H1 (cell line): ENCODE data around the gene DOCK1.

ENCODE experiments used
- BCL11A ChIP-seq, 2 experiments: IDR thresholded peaks; one replicate each; pipeline ENCODE4 v1.6.1; 2011; ENCODE audit warnings: low read depth in 2 of 2, low read length in 2 of 2, mild to moderate bottlenecking in 2 of 2
- CHD1 ChIP-seq: IDR thresholded peaks from 2 replicates; pipeline ENCODE4 v1.6.1; 2012; ENCODE audit warnings: low read depth, low read length, improper control_type of control experiment
- JUN ChIP-seq: IDR thresholded peaks from 2 replicates; pipeline ENCODE4 v1.6.1; 2011; ENCODE audit warnings: low read depth, mild to moderate bottlenecking, improper control_type of control experiment, low read length
- JUND ChIP-seq: IDR thresholded peaks from 2 replicates; pipeline ENCODE4 v1.6.1; 2011; ENCODE audit warnings: mild to moderate bottlenecking, improper control_type of control experiment, low read length
- NANOG ChIP-seq: IDR thresholded peaks from 2 replicates; pipeline ENCODE4 v1.6.1; 2011; ENCODE audit warnings: low read length, low read depth, mild to moderate bottlenecking, inconsistent platforms; ENCODE audit not compliant: insufficient read depth, poor library complexity, severe bottlenecking
- TF ChIP-seq, protein P1 (sequence below), 3 experiments: IDR thresholded peaks; 1 replicate in 2 of 3; 2 replicates in 1 of 3; pipeline versions ENCODE4 v1.5.1 to v1.6.1; 2011; ENCODE audit warnings: low read length in 3 of 3, mild to moderate bottlenecking in 3 of 3, inconsistent platforms in 2 of 3, low read depth in 1 of 3, moderate library complexity in 1 of 3; ENCODE audit not compliant: insufficient read depth in 1 of 3; ENCODE audit errors: control extremely low read depth in 1 of 3
- TF ChIP-seq, protein P2 (sequence below): IDR thresholded peaks from 2 replicates; pipeline ENCODE4 v1.6.1; 2012; ENCODE audit warnings: low read length, inconsistent platforms
- TF ChIP-seq, protein P3 (sequence below): IDR thresholded peaks from 2 replicates; pipeline ENCODE4 v1.6.1; 2011; ENCODE audit warnings: low read length, improper control_type of control experiment

DNA sequence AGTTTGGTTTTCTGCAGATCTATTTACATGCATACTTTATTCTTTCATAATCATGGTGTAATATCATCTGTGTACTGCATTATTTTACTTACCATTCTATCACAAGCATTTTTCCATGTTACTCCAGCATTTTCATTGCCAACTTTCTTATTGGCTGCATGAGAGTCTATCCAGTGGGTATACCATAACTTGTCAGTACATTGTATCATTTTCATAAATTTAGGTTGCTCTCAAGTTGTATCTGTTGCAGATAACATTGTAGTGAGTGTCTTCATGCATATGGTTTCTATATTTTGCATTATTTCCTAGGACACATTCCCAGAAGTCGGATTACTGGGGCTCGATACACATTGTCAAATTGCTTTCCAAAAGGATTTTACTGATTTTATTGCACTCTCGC lies 378.3 kb downstream of the DOCK1 start:
- TF ChIP-seq JUND (no peak), JUN (no peak), CHD1 (no peak), BCL11A (IDR thresholded peaks at IDR 0.05; ENCODE audit: low read depth in 2 of 2, low read length in 2 of 2) (no peak), NANOG (no peak)
- TF ChIP-seq, protein P1, sequence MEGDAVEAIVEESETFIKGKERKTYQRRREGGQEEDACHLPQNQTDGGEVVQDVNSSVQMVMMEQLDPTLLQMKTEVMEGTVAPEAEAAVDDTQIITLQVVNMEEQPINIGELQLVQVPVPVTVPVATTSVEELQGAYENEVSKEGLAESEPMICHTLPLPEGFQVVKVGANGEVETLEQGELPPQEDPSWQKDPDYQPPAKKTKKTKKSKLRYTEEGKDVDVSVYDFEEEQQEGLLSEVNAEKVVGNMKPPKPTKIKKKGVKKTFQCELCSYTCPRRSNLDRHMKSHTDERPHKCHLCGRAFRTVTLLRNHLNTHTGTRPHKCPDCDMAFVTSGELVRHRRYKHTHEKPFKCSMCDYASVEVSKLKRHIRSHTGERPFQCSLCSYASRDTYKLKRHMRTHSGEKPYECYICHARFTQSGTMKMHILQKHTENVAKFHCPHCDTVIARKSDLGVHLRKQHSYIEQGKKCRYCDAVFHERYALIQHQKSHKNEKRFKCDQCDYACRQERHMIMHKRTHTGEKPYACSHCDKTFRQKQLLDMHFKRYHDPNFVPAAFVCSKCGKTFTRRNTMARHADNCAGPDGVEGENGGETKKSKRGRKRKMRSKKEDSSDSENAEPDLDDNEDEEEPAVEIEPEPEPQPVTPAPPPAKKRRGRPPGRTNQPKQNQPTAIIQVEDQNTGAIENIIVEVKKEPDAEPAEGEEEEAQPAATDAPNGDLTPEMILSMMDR (IDR thresholded peaks at IDR 0.05; ENCODE audit: control extremely low read depth in 1 of 3, insufficient read depth in 1 of 3, low read depth in 1 of 3, low read length in 3 of 3) = no peak
- TF ChIP-seq, protein P2, sequence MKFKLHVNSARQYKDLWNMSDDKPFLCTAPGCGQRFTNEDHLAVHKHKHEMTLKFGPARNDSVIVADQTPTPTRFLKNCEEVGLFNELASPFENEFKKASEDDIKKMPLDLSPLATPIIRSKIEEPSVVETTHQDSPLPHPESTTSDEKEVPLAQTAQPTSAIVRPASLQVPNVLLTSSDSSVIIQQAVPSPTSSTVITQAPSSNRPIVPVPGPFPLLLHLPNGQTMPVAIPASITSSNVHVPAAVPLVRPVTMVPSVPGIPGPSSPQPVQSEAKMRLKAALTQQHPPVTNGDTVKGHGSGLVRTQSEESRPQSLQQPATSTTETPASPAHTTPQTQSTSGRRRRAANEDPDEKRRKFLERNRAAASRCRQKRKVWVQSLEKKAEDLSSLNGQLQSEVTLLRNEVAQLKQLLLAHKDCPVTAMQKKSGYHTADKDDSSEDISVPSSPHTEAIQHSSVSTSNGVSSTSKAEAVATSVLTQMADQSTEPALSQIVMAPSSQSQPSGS = no peak
- TF ChIP-seq, protein P3, sequence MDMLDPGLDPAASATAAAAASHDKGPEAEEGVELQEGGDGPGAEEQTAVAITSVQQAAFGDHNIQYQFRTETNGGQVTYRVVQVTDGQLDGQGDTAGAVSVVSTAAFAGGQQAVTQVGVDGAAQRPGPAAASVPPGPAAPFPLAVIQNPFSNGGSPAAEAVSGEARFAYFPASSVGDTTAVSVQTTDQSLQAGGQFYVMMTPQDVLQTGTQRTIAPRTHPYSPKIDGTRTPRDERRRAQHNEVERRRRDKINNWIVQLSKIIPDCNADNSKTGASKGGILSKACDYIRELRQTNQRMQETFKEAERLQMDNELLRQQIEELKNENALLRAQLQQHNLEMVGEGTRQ = no peak
